T-helper 2 cell (primary cell): ENCODE data around the gene ITPA.

Experiments
- DNase-seq, 5 experiments: peaks; one replicate each; pipeline versions ENCODE4 v3.0.0 to v3.0.0-alpha.2; 2012 to 2022
- total RNA-seq, 2 donors: gene quantifications; one replicate each; lab custom pipeline; 2026; lab: John Stamatoyannopoulos, UW

Gene ITPA
- 17.1 to 26.3 reads per million in 2 donors for total RNA-seq

- DNase-seq = peak; percentile 22 to 78 (median 48)
Observed at GRCh38 chr20:3209257-3209945, at the start of gene ITPA. TSS of gene ITPA (plus strand) at chr20:3209498. CDS start at chr20:3209552, 54 bp downstream.

- no peak for DNase-seq
Observed at GRCh38 chr20:3160418-3160817, 48.9 kb upstream of the ITPA start.

- no peak for DNase-seq
Observed at GRCh38 chr20:3161316-3162079, 47.8 kb upstream of the ITPA start.

- DNase-seq = no peak
Observed at GRCh38 chr20:3162080-3162611, 47.2 kb upstream of the ITPA start.

GRCh38 chr20:3163099-3164042 lies 45.9 kb upstream of the ITPA start:
- DNase-seq = no peak

- DNase-seq = no peak
Observed at GRCh38 chr20:3164043-3164762, 45.1 kb upstream of the ITPA start.

GRCh38 chr20:3164763-3165410 lies 44.4 kb upstream of the ITPA start:
- DNase-seq = no peak

- DNase-seq = no peak
Observed at GRCh38 chr20:3165473-3166337, 43.6 kb upstream of the ITPA start.

- DNase-seq = no peak
Observed at GRCh38 chr20:3166338-3166912, 42.9 kb upstream of the ITPA start.

- DNase-seq = no peak
Observed at GRCh38 chr20:3166913-3167342, 42.4 kb upstream of the ITPA start.

- DNase-seq = no peak
Observed at GRCh38 chr20:3167738-3168078, 41.6 kb upstream of the ITPA start.

GRCh38 chr20:3168079-3168828 lies 41.0 kb upstream of the ITPA start:
- DNase-seq = no peak

GRCh38 chr20:3168829-3169590 lies 40.3 kb upstream of the ITPA start:
- no peak for DNase-seq

- DNase-seq = no peak
Observed at GRCh38 chr20:3171391-3172125, 37.7 kb upstream of the ITPA start.

- DNase-seq = no peak
Observed at GRCh38 chr20:3172126-3172932, 37.0 kb upstream of the ITPA start.

- DNase-seq = peak; percentile 67 to 89 (median 78)
Observed at GRCh38 chr20:3172933-3173609, 36.2 kb upstream of the ITPA start, which contains the start of gene LZTS3. TSS of gene LZTS3 (minus strand) at chr20:3173549. CDS start at chr20:3167163, 6,386 bp downstream.
